ENCODE measurements around the gene OCA2.

DNA sequence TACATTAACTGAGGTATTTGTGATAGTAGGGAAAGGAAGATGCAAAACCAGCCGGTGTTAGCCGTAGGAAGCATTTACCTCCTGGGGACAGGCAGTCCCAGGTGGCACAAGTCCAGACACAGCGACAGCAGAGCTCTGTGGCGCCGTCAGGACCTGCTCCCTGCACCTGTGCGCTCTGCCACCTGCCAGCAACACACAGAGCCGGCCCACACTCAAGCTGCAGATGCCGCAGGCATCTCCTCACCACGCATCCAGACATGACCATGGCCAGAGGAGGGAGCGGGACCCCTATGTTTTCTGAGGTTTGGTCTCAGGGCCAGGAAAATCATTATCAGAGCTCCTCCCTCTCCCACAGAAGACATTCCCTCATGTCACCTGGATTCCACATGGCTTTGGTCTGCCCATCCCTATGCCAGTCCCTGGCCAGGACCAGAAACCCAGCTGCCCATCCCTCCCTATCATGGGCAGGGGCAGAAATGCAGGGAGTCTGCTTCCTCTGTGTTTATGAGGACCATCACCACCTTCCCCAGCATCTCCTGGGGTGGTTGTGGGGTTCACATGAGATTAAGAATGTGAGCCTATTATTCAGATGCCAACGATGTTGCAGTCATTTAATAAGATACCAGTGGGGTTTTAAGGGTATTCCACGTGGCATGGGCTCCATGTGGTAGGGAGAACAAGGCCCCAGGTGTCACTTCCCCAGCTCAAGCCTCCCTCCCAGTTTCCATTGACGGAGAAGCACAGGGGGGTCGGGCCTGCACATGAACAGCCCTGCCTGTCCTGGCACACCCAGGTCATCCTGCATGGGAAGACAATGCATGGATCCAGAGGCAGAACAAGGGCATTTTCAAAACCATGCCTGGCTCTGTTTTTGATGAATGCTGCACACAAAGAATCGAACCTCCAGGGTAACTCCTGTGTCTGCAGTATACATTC is 251.1 kb downstream of the OCA2 start:
- TF ChIP-seq YY1 (IDR thresholded peaks at IDR 0.05; ENCODE audit: insufficient read depth, insufficient read length) (no peak), ZNF274 (IDR thresholded peaks at IDR 0.05; ENCODE audit: low read depth, low read length) (no peak), SUZ12 (IDR thresholded peaks at IDR 0.05; ENCODE audit: extremely low read depth, insufficient read depth, insufficient read length) (no peak)

Data from NT2/D1 (cell line).